H1 (cell line): ENCODE data around the gene DRC7.

Experiments
- CTCF ChIP-seq, 3 experiments: IDR thresholded peaks; 1 replicate in 2 of 3; 2 replicates in 1 of 3; pipeline versions ENCODE4 v1.5.1 to v1.6.1; 2011; ENCODE audit warnings: low read length in 3 of 3, mild to moderate bottlenecking in 3 of 3, inconsistent platforms in 2 of 3, low read depth in 1 of 3, moderate library complexity in 1 of 3; ENCODE audit not compliant: insufficient read depth in 1 of 3; ENCODE audit errors: control extremely low read depth in 1 of 3
- EP300 ChIP-seq, 2 experiments: IDR thresholded peaks; 1 replicate in 1 of 2; 2 replicates in 1 of 2; pipeline ENCODE4 v1.6.1; 2011 to 2012; ENCODE audit warnings: low read depth in 2 of 2, low read length in 2 of 2, mild to moderate bottlenecking in 2 of 2, borderline replicate concordance in 1 of 2, inconsistent platforms in 1 of 2, moderate library complexity in 1 of 2
- RAD21 ChIP-seq, 2 experiments: IDR thresholded peaks in 1 of 2; conservative IDR thresholded peaks in 1 of 2; 2 replicates each; pipeline ENCODE4 v1.6.1; 2011; ENCODE audit warnings: low read depth in 2 of 2, low read length in 2 of 2, improper control_type of control experiment in 1 of 2, inconsistent platforms in 1 of 2, mild to moderate bottlenecking in 1 of 2, moderate library complexity in 1 of 2
- SP1 ChIP-seq: IDR thresholded peaks from 2 replicates; pipeline ENCODE4 v1.6.1; 2011; ENCODE audit warnings: low read depth, low read length
- TAF1 ChIP-seq: IDR thresholded peaks from 2 replicates; pipeline ENCODE4 v1.6.1; 2011; ENCODE audit warnings: mild to moderate bottlenecking, low read depth, low read length

- no peak for TF ChIP-seq CTCF (IDR thresholded peaks at IDR 0.05; ENCODE audit: control extremely low read depth in 1 of 3, insufficient read depth in 1 of 3, low read depth in 1 of 3, low read length in 3 of 3)
- no peak for TF ChIP-seq SP1
- TF ChIP-seq TAF1, result no peak
- TF ChIP-seq EP300 (IDR thresholded peaks at IDR 0.05; ENCODE audit: borderline replicate concordance in 1 of 2, low read depth in 2 of 2, low read length in 2 of 2), result no peak
- no peak for TF ChIP-seq RAD21 (IDR thresholded peaks at IDR 0.05 in 1 of 2, conservative IDR thresholded peaks at IDR 0.05 in 1 of 2; ENCODE audit: low read depth in 2 of 2, low read length in 2 of 2)
These were observed 17.4 kb downstream of the DRC7 start for GRCh38 chr16:57711993-57712392.
